IMR-90 (cell line): ENCODE results near the gene SLC66A2. TPM values are rescaled to one million over a fixed set of nuclear protein-coding genes. Genes with fewer than 3 reads are reported as not detected.

Experiments used
- ATAC-seq: fragments of 200-7000 bp; cut with Tn5 transposase; 2 replicates; pipeline ENCODE4 v1.9.1; 2020; ENCODE audit warnings: low read depth, mild to moderate bottlenecking, moderate library complexity
- BruUV-seq: library from RNA; stranded (reverse); fragments of 400-500 nt; replicated peaks from 2 replicates; lab custom pipeline; 2021; lab: Mats Ljungman, UMichigan
- CTCF ChIA-PET: fragments of 300-600 bp; formaldehyde crosslinking; extraction: SDS; loops from one replicate; lab custom pipeline; 2021; ENCODE audit warnings: antibody characterized with exemption; lab: Yijun Ruan, JAX
- POLR2A ChIA-PET: fragments of 300-600 bp; sonication (Branson Sonifier 250); formaldehyde crosslinking; loops from one replicate; lab custom pipeline; 2022; ENCODE audit warnings: antibody characterized with exemption; ENCODE audit not compliant: unreplicated experiment; lab: Charles Lee
- DNase-seq: peaks from one replicate; pipeline ENCODE4 v3.0.0; 2013
- H2AFZ ChIP-seq: replicated peaks from 2 replicates; pipeline ENCODE3; 2013; ENCODE audit warnings: low read length, mild to moderate bottlenecking; ENCODE audit not compliant: poor library complexity
- H2AK5ac ChIP-seq: 2 replicates; pipeline ENCODE4 v1.6.1; 2013; ENCODE audit warnings: low read depth, low read length, inconsistent platforms
- H2AK9ac ChIP-seq: replicated peaks from 2 replicates; pipeline ENCODE3; 2013; ENCODE audit warnings: mild to moderate bottlenecking, low read depth, low read length, moderate library complexity; ENCODE audit not compliant: poor library complexity
- H2BK120ac ChIP-seq: 2 replicates; pipeline ENCODE4 v1.6.1; 2013; ENCODE audit warnings: low read depth, low read length, inconsistent platforms
- H2BK15ac ChIP-seq: 3 replicates; pipeline ENCODE4 v1.6.1; 2013; ENCODE audit warnings: low read depth, low read length, inconsistent platforms
- H2BK20ac ChIP-seq: 2 replicates; pipeline ENCODE4 v1.6.1; 2013; ENCODE audit warnings: low read depth, mild to moderate bottlenecking, inconsistent platforms, low read length, moderate library complexity
- H2BK5ac ChIP-seq: 2 replicates; pipeline ENCODE4 v1.6.1; 2013; ENCODE audit warnings: mild to moderate bottlenecking, low read depth, low read length, inconsistent platforms; ENCODE audit not compliant: poor library complexity, severe bottlenecking
- H3K14ac ChIP-seq: replicated peaks from 2 replicates; pipeline ENCODE4 v1.6.1; 2013; ENCODE audit warnings: low read depth, low read length, inconsistent platforms
- H3K18ac ChIP-seq: 2 replicates; pipeline ENCODE4 v1.6.1; 2013; ENCODE audit warnings: low read depth, low read length, control low read depth
- H3K23ac ChIP-seq: 2 replicates; pipeline ENCODE4 v1.6.1; 2013; ENCODE audit warnings: low read depth, low read length, inconsistent platforms
- H3K27ac ChIP-seq: 2 replicates; pipeline ENCODE4 v1.5.1; 2013; ENCODE audit warnings: mild to moderate bottlenecking, control low read depth, low read length; ENCODE audit not compliant: insufficient read depth
- H3K27me3 ChIP-seq: 2 replicates; pipeline ENCODE4 v1.6.1; 2013; ENCODE audit warnings: low read length; ENCODE audit not compliant: control insufficient read depth, insufficient read depth
- H3K36me3 ChIP-seq: 2 replicates; pipeline ENCODE4 v1.6.1; 2013; ENCODE audit warnings: low read length, mixed read lengths; ENCODE audit not compliant: control insufficient read depth, insufficient read depth
- H3K4ac ChIP-seq: 2 replicates; pipeline ENCODE4 v1.6.1; 2013; ENCODE audit warnings: low read depth, low read length, inconsistent platforms
- H3K4me1 ChIP-seq: 2 replicates; pipeline ENCODE4 v1.6.1; 2013; ENCODE audit warnings: low read length, mixed read lengths; ENCODE audit not compliant: control insufficient read depth, insufficient read depth
- H3K4me2 ChIP-seq: 2 replicates; pipeline ENCODE4 v1.6.1; 2013; ENCODE audit warnings: low read depth, mild to moderate bottlenecking, control low read depth, low read length, moderate library complexity
- H3K4me3 ChIP-seq: 2 replicates; pipeline ENCODE4 v1.5.1; 2013; ENCODE audit warnings: low read depth, mild to moderate bottlenecking, control low read depth, low read length, moderate library complexity; ENCODE audit not compliant: insufficient read depth
- H3K56ac ChIP-seq: 2 replicates; pipeline ENCODE4 v1.6.1; 2013; ENCODE audit warnings: low read length, inconsistent platforms; ENCODE audit not compliant: insufficient read depth; ENCODE audit errors: extremely low read depth
- H3K79me1 ChIP-seq, 2 experiments: 2 replicates each; pipeline ENCODE4 v1.6.1; 2013; ENCODE audit warnings: low read length in 2 of 2, inconsistent platforms in 1 of 2, low read depth in 1 of 2
- H3K9ac ChIP-seq: 2 replicates; pipeline ENCODE4 v1.6.1; 2013; ENCODE audit warnings: low read depth, low read length, control low read depth
- H3K9me1 ChIP-seq: 2 replicates; pipeline ENCODE4 v1.6.1; 2013; ENCODE audit warnings: low read length, inconsistent platforms; ENCODE audit not compliant: insufficient read depth
- H3K9me3 ChIP-seq: 2 replicates; pipeline ENCODE4 v1.6.1; 2013; ENCODE audit warnings: low read length; ENCODE audit not compliant: control insufficient read depth, insufficient read depth
- H4K20me1 ChIP-seq: 2 replicates; pipeline ENCODE4 v1.6.1; 2013; ENCODE audit warnings: low read length, inconsistent platforms; ENCODE audit not compliant: insufficient read depth
- H4K5ac ChIP-seq: 2 replicates; pipeline ENCODE4 v1.6.1; 2013; ENCODE audit warnings: mild to moderate bottlenecking, low read depth, low read length, control low read depth
- H4K8ac ChIP-seq, 2 experiments: 2 replicates each; pipeline ENCODE4 v1.6.1; 2013; ENCODE audit warnings: low read depth in 2 of 2, low read length in 2 of 2, control low read depth in 1 of 2, inconsistent platforms in 1 of 2
- H4K91ac ChIP-seq: 2 replicates; pipeline ENCODE4 v1.6.1; 2013; ENCODE audit warnings: low read depth, low read length, inconsistent platforms; ENCODE audit not compliant: insufficient read depth
- BHLHE40 ChIP-seq: fragments of 150-350 bp; IDR thresholded peaks from 2 replicates; pipeline ENCODE4 v1.6.1; 2016; ENCODE audit warnings: mild to moderate bottlenecking, low read depth, low read length
- CEBPB ChIP-seq: IDR thresholded peaks from 2 replicates; pipeline ENCODE4 v1.6.1; 2012; ENCODE audit warnings: low read depth, low read length, improper control_type of control experiment
- CHD1 ChIP-seq: IDR thresholded peaks from 2 replicates; pipeline ENCODE4 v1.6.1; 2012; ENCODE audit warnings: low read depth, low read length, improper control_type of control experiment
- CTCF ChIP-seq: conservative IDR thresholded peaks from 2 replicates; pipeline ENCODE4 v1.5.1; 2012; ENCODE audit warnings: mild to moderate bottlenecking, low read depth, low read length, improper control_type of control experiment
- FOS ChIP-seq: fragments of 150-350 bp; IDR thresholded peaks from 2 replicates; pipeline ENCODE4 v1.6.1; 2016; ENCODE audit warnings: low read depth, low read length
- MAFK ChIP-seq: IDR thresholded peaks from 2 replicates; pipeline ENCODE4 v1.6.1; 2012; ENCODE audit warnings: low read depth, low read length, improper control_type of control experiment
- MAZ ChIP-seq: IDR thresholded peaks from 2 replicates; pipeline ENCODE4 v1.6.1; 2012; ENCODE audit warnings: low read depth, mild to moderate bottlenecking, low read length, improper control_type of control experiment, moderate library complexity, borderline replicate concordance
- MXI1 ChIP-seq: IDR thresholded peaks from 2 replicates; pipeline ENCODE4 v1.6.1; 2012; ENCODE audit warnings: low read depth, mild to moderate bottlenecking, low read length, moderate library complexity, borderline replicate concordance
- NFE2L2 ChIP-seq: fragments of 150-350 bp; IDR thresholded peaks from 2 replicates; pipeline ENCODE4 v1.6.1; 2016; ENCODE audit warnings: low read depth, mild to moderate bottlenecking, low read length
- POLR2A ChIP-seq: IDR thresholded peaks from 2 replicates; pipeline ENCODE4 v1.6.1; 2012; ENCODE audit warnings: mild to moderate bottlenecking, low read depth, low read length
- RAD21 ChIP-seq: IDR thresholded peaks from 2 replicates; pipeline ENCODE4 v1.6.1; 2012; ENCODE audit warnings: low read length, improper control_type of control experiment
- RCOR1 ChIP-seq: IDR thresholded peaks from 2 replicates; pipeline ENCODE4 v1.6.1; 2012; ENCODE audit warnings: mild to moderate bottlenecking, low read length, improper control_type of control experiment; ENCODE audit not compliant: insufficient replicate concordance
- RFX5 ChIP-seq: IDR thresholded peaks from 2 replicates; pipeline ENCODE4 v1.8.0; 2012; ENCODE audit warnings: low read depth, mild to moderate bottlenecking, low read length, moderate library complexity
- SMC3 ChIP-seq: fragments of 150-350 bp; IDR thresholded peaks from 2 replicates; pipeline ENCODE4 v1.6.1; 2016; ENCODE audit warnings: low read depth, mild to moderate bottlenecking, antibody characterized with exemption, low read length, moderate library complexity
- USF2 ChIP-seq: fragments of 150-350 bp; IDR thresholded peaks from 2 replicates; pipeline ENCODE4 v1.6.1; 2017; ENCODE audit warnings: mild to moderate bottlenecking, antibody characterized with exemption, low read length, low read depth
- WGBS, 2 experiments: methylation state at CpG; one replicate each; pipeline versions ENCODE4 v1.1.5 to v1.1.7; 2013; ENCODE audit warnings: missing lambda C conversion rate in 2 of 2; ENCODE audit not compliant: insufficient read length in 1 of 2; ENCODE audit errors: extremely low coverage in 2 of 2; 5-methylcytosine and 5-hydroxymethylcytosine counted together
- dilution Hi-C: fragments of 300-500 bp; cut with HindIII; formaldehyde crosslinking; loops from one replicate; pipeline ENCODE4 v1.14.3; 2018; ENCODE audit warnings: low sequenced_read_pairs; ENCODE audit not compliant: unreplicated experiment
- in situ Hi-C: fragments of 300-500 bp; cut with MboI; formaldehyde crosslinking; loops from 3 replicates; pipeline ENCODE4 v1.14.3; 2019; ENCODE audit warnings: low sequenced_read_pairs, inconsistent platforms, mixed read lengths
- intact Hi-C: fragments of 100-400 bp; cut with micrococcal nuclease; formaldehyde crosslinking; loops from 2 replicates; pipeline ENCODE4 v1.10.0; 2022
- polyA plus RNA-seq, 3 experiments: library from polyadenylated mRNA; depleted of rRNA; stranded (reverse); fragments of >200 nt; gene quantifications; 2 replicates each; pipeline ENCODE4 v1.2.3, GENCODE V29; 2012; ENCODE audit warnings: low replicate concordance in 1 of 3
- total RNA-seq: library from RNA; depleted of rRNA; stranded (reverse); fragments of >200 nt; gene quantifications from 2 replicates; pipeline ENCODE4 v1.2.3, GENCODE V29; 2012
- TF ChIP-seq, protein P1 (sequence below): fragments of 150-350 bp; IDR thresholded peaks from 2 replicates; pipeline ENCODE4 v1.6.1; 2016; ENCODE audit warnings: low read depth, mild to moderate bottlenecking, low read length, moderate library complexity, borderline replicate concordance

The SLC66A2 gene
- total and polyA plus RNA-seq, 2 of the 4 experiments (the other 2 are of a cell fraction), result 17.6 to 23.5 TPM

DNA sequence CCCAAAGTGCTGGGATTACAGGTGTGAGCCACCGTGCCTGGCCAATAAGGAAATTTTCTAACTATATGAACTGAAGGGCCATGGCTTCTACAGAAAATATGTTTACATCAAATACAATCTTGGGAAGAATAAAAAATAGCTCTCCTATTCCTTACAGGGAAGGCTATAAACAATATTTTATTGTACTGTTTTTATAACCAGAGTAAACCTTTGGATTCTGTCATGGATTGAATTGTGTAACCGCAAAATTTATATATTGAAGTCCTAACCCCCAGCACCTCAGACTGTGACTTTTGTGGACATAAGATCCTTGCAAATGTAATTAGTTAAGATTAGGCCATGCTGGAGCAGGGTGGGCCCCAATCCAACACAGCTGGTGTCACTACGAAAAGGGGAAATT, 21.3 kb upstream of the SLC66A2 start:
- H3K9me1 ChIP-seq, result peaks cover 6% of the 10 kb centered on the region; the same call in 1 of the 2 replicates
- H3K14ac ChIP-seq, result no peak overlapping the region
- H3K4ac ChIP-seq, result no peak overlapping the region
- H4K8ac ChIP-seq, result no peak overlapping the region
- in situ Hi-C loops (no loop called here), dilution Hi-C loops (no loop called here), intact Hi-C loops (no loop called here)
- H2AK9ac ChIP-seq, result no peak overlapping the region
- H3K27ac ChIP-seq, result no peak overlapping the region
- H3K36me3 ChIP-seq, result peaks cover 44% of the 10 kb centered on the region
- ATAC-seq, result no peak
- BruUV-seq, result no TSS peak
- WGBS, 2 experiments, result no CpG with 5 or more reads among the region's 3 CpGs
- no peak overlapping the region for H3K56ac ChIP-seq
- H3K4me2 ChIP-seq, result no peak overlapping the region
- no peak overlapping the region for H3K18ac ChIP-seq
- no peak overlapping the region for H2BK15ac ChIP-seq
- peaks cover 37 to 75% of the 10 kb centered on the region in 2 experiments for H3K79me1 ChIP-seq
- H3K9me3 ChIP-seq, result no peaks in the 10 kb centered on the region
- CTCF ChIA-PET, result no interaction called here
- H2AFZ ChIP-seq, result no peak overlapping the region
- peaks cover 2% of the 10 kb centered on the region; the same call in 1 of the 2 replicates for H3K4me1 ChIP-seq
- H3K27me3 ChIP-seq, result no peaks in the 10 kb centered on the region
- H3K4me3 ChIP-seq, result no peak overlapping the region
- H2BK5ac ChIP-seq, result no peak overlapping the region
- no peak for DNase-seq
- H4K20me1 ChIP-seq, result peaks cover 49% of the 10 kb centered on the region
- no peak overlapping the region for H4K5ac ChIP-seq
- H2BK120ac ChIP-seq, result no peak overlapping the region
- POLR2A ChIA-PET, result interaction anchor here (0.5 kb wide), 1 partner anchor 23 kb away, joined by 6 read pairs; no protein-coding TSS in a partner anchor
- no peak overlapping the region for H3K9ac ChIP-seq
- TF ChIP-seq MXI1 (no peak), CTCF (no peak), POLR2A (no peak), SMC3 (no peak), MAZ (no peak), CEBPB (no peak), MAFK (no peak), RFX5 (no peak), CHD1 (no peak), FOS (no peak), RAD21 (no peak), RCOR1 (no peak), NFE2L2 (no peak), USF2 (no peak), BHLHE40 (no peak)
- TF ChIP-seq, protein P1, sequence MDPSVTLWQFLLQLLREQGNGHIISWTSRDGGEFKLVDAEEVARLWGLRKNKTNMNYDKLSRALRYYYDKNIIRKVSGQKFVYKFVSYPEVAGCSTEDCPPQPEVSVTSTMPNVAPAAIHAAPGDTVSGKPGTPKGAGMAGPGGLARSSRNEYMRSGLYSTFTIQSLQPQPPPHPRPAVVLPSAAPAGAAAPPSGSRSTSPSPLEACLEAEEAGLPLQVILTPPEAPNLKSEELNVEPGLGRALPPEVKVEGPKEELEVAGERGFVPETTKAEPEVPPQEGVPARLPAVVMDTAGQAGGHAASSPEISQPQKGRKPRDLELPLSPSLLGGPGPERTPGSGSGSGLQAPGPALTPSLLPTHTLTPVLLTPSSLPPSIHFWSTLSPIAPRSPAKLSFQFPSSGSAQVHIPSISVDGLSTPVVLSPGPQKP, result no peak
- no peak overlapping the region for H2AK5ac ChIP-seq
- H2BK20ac ChIP-seq, result no peak overlapping the region
- no peak overlapping the region for H4K91ac ChIP-seq
- H3K23ac ChIP-seq, result no peak overlapping the region
